ENCODE data around the gene LGMN.

Gene LGMN

DNA sequence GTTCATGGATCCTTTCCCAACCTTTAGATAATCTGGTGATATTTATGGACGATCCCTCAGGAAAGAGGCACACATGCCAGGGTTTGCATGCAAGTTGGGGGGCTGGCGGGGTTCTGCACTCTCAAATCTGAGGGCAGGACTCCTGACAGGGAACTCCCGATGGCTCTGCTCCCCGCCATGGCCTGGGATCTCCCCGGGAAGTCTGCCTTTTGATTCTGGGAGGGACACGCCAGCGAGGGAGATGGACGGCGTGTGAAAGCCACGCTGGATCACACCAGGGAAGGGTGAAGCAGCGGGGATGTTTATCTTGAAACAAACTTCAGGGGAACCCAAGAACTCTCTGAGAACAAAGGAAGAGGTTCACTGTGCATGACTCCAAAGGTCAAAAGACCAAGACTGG, 43.6 kb downstream of the LGMN start:
- TF ChIP-seq, protein P1, sequence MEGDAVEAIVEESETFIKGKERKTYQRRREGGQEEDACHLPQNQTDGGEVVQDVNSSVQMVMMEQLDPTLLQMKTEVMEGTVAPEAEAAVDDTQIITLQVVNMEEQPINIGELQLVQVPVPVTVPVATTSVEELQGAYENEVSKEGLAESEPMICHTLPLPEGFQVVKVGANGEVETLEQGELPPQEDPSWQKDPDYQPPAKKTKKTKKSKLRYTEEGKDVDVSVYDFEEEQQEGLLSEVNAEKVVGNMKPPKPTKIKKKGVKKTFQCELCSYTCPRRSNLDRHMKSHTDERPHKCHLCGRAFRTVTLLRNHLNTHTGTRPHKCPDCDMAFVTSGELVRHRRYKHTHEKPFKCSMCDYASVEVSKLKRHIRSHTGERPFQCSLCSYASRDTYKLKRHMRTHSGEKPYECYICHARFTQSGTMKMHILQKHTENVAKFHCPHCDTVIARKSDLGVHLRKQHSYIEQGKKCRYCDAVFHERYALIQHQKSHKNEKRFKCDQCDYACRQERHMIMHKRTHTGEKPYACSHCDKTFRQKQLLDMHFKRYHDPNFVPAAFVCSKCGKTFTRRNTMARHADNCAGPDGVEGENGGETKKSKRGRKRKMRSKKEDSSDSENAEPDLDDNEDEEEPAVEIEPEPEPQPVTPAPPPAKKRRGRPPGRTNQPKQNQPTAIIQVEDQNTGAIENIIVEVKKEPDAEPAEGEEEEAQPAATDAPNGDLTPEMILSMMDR (IDR thresholded peaks at IDR 0.05): no peak
- Histone ChIP-seq H3K27ac (peak overlapping the region in 1 of 2 donors; percentile 56), H3K4me3 (no peak overlapping the region)
- peak; percentile 64 for DNase-seq (ENCODE audit: low spot score)

DNA sequence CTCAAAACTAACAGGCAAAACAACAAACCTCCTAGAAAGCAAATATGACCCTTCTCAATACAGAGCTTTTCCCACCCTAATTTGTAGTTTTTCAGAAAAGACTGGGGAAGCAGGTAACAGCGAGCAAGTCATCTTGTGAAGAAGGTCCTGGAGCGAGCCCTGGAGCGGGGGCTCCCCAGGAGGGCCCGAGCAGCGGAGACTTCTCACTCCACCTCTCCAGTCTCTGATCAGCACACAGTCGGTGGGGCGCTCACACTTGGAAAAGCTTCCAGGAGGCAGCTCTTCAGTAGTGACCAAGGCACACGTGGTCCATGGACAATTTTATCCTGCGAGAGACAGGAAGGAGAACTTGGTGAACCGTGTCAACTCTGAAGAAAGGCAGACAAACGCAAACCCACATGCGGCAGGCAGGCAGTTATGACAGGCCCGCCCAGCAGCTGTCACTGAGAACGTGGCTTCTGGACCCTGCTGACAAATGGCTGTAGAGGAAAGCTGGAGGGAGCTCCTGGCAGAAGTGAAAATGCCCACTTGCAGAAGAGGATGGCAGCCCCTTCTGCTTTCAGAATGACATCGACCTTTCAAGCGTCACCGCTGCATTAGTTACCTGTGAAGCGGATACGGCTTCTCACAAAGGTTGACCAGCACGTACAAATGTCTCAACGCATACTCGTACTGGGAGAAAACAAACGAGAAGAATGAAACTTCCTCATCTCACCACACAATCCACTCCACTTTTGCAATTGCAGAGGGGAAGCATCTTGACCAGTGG, 44.2 kb downstream of the LGMN start:
- DNase-seq (ENCODE audit: low spot score): peak; percentile 65
- Histone ChIP-seq H3K4me3 (no peak overlapping the region), H3K27ac (peak overlapping the region in 1 of 2 donors; percentile 56)
- TF ChIP-seq, protein P1 (IDR thresholded peaks at IDR 0.05): no peak

DNA sequence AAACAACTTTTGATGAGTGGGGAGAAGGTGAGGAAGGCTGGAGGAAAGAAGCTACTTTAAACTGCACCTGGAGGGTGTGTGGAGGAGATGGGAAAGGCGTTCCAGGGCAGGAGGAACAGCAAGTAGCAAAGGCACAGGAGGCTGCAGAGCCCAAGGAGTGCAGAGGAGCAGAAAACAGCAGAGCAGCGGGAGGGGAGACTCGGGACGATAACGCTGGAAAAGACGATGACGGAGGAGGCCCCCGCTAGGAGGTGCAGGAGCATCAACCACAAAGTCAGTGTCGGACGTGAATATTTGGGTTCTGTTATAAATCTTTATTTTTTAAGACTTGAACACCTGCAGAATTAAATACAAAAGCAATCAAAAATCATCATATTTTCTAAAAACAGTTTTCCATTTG, 44.9 kb downstream of the LGMN start:
- H3K27ac ChIP-seq: peak overlapping the region in 1 of 2 donors; percentile 43
- TF ChIP-seq, protein P1 (IDR thresholded peaks at IDR 0.05): no peak
- peak; percentile 21 for DNase-seq (ENCODE audit: low spot score)
- no peak overlapping the region for H3K4me3 ChIP-seq

DNA sequence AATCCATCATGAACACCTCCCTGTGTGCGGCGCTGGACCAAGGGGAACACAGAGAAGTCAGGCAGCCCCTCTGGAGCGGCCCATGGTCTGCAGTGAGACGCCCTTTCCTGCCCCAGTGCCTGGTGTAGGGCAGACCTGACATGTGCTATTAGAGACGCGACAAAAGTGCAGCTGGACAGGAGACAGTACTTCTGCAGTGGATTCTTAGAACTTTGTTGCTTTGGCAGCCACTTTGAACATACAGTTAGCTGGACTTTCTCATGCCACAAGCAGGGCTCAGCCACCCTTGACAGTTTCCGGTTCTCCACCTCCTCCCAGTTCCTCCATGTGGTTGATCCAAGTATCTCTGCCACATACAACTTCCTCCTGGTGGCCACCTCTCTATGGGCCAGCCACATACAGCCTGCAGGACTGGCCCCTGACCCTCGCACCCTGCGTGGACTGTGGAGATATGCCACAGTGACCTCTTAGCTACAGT, 45.9 kb downstream of the LGMN start:
- no peak overlapping the region for H3K4me3 ChIP-seq
- TF ChIP-seq, protein P1 (IDR thresholded peaks at IDR 0.05): no peak
- no peak for DNase-seq (ENCODE audit: low spot score)
- peak overlapping the region in 1 of 2 donors; percentile 41 for H3K27ac ChIP-seq

DNA sequence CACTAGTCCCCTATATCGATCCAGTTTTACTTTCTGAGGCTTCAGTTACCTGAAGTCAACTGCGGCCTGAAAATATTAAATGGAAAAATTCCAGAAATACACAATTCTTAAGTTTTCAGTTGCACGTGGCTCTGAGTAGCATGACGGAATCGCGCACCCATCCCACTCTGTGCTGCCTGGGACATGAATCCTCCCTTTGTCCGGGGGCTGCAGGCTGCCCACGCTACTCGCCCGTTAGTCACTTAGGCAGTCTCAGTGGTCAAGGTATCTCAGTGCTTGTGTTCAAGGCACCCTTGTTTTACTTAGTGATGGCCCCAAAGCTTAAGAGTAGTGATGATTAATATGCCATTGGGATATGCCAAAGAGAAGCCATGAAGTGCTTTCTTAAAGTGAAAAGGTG, 46.6 kb downstream of the LGMN start:
- Histone ChIP-seq H3K4me3 (no peak overlapping the region), H3K27ac (no peak overlapping the region)
- TF ChIP-seq, protein P1 (IDR thresholded peaks at IDR 0.05): no peak
- DNase-seq (ENCODE audit: low spot score): no peak

DNA sequence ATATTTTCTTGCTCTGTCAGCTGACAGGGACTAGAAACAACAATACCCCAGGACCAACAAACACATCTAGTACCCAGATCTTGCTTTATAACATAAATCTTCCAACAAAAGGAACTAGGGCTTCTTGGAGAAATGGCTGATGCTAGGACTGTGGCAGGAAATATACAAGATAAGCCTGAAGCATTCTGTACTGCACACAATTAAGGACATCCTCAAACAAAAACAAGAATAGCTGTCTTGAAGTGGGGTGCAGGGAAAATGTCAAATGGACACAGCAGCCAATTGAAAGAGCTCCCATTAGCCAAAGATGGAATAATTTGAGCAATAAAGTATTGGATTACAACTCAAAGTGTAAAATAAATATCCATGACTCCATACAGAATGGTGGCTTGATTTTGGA, 50.0 kb downstream of the LGMN start:
- Histone ChIP-seq H3K27ac (no peak overlapping the region), H3K4me3 (no peak overlapping the region)
- TF ChIP-seq, protein P1 (IDR thresholded peaks at IDR 0.05): no peak
- DNase-seq (ENCODE audit: low spot score): no peak

DNA sequence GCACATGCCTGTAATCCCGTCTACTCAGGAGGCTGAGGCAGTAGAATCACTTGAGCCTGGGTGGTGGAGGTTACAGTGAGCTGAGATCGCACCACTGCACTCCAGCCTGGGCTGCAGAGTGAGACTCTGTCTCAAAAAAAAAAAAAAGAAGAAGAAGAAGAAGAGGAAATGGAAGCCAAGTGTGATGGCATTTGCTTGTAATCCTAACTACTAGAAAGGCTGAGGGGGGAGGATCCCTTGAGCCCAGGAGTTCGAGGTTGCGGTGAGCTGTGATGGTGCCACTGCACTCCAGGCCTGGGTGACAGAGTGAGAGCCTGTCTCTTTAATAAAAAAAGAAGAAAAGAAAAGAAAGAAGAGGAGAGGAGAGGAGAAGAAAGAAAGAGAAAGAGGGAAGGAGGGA, 52.1 kb downstream of the LGMN start:
- H3K27ac ChIP-seq: no peak overlapping the region
- TF ChIP-seq, protein P1 (IDR thresholded peaks at IDR 0.05): no peak
- DNase-seq (ENCODE audit: low spot score): no peak
- no peak overlapping the region for H3K4me3 ChIP-seq

Measured in coronary artery (tissue), 2 donors.